Measurements from ENCODE around the gene EEF2. TPM values are rescaled to one million over a fixed set of nuclear protein-coding genes. Genes with fewer than 3 reads are reported as not detected.
"Not testable (repeated sequence)": the region's sequence is repeated elsewhere in the genome, so short reads cannot be mapped to it uniquely, and the experiment has no call there.

The EEF2 gene
- polyA plus RNA-seq, 1 donor, result 1,852 TPM

DNA sequence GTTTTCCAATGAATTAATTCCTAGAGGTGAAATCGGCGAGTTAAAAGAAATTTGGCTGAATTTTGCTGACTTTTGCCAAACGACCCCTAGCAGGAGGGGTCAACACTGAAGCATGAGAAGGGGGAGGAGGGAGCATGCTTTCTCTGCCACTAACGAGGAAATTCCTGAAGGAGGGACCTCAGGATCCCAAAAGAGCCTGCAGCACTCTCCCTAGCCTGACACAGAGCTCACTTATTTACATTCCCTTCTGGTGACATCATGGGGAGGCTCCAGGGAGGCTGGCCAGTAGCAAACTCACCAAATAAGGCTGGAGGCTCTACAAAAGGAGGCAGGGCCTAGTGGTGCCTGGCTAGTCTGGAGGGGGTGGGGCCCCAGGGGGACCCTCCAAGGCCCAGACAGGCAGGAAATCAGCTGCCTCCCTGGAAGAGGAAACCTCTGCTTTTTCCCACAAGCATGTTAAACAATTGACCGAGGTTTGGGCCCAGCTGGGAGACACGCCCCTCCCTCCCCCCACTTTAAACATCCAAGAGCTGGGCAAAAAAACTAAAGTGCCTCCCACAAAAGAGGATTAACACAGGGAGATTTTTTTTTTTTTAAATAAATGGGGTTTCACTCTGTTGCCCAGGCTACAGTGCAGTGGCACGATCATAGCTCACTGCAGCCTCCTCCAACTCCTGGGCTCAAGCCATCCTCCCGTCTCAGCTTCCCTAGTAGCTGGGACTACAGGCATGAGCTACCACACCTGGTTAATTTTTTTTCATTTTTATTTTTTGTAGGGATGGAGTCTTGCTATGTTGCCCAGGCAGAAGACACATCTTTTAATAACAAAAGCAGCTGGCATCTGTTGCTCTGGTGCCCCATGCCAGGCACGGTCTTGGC, 16.5 kb downstream of the EEF2 start:
- no peaks in the 10 kb centered on the region for H3K9me3 ChIP-seq (ENCODE audit: control insufficient read depth, low read depth, low read length)
- peak overlapping the region; percentile 100 for H3K4me3 ChIP-seq (ENCODE audit: low read length)
- peak; percentile 83 to 89 for DNase-seq
- H3K27ac ChIP-seq (ENCODE audit: low read length), result peak overlapping the region; percentile 93
- H3K36me3 ChIP-seq (ENCODE audit: control insufficient read depth, insufficient read depth, low read length), result peaks cover 43% of the 10 kb centered on the region
- no CpG with 5 or more reads among the region's 9 CpGs for WGBS (ENCODE audit: insufficient coverage, low lambda C conversion rate)
- no peaks in the 10 kb centered on the region for H3K27me3 ChIP-seq (ENCODE audit: control insufficient read depth, insufficient read depth, low read length)
- H3K4me1 ChIP-seq (ENCODE audit: control insufficient read depth, insufficient read depth, low read length), result peaks cover 39% of the 10 kb centered on the region

DNA sequence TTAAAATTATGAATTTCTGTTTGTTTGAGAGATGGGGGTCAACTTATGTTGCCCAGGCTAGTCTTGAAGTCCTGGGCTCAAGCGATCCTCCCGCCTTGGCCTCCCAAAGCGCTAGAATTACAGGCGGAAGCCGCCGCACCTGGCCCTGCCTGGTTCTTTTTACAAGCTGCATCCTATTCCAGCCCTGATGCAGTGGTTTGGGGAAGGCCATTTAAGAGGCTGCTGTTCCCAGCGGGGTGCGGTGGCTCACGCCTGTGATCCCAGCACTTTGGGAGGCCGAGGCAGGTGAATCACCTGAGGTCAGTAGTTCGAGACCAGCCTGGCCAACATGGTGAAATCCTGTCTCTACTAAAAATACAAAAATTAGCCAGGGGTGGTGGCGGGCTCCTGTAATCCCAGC, 17.3 kb downstream of the EEF2 start:
- H3K4me1 ChIP-seq (ENCODE audit: control insufficient read depth, insufficient read depth, low read length), result peaks cover 39% of the 10 kb centered on the region
- WGBS (ENCODE audit: insufficient coverage, low lambda C conversion rate), result no CpG with 5 or more reads among the region's 12 CpGs

DNA sequence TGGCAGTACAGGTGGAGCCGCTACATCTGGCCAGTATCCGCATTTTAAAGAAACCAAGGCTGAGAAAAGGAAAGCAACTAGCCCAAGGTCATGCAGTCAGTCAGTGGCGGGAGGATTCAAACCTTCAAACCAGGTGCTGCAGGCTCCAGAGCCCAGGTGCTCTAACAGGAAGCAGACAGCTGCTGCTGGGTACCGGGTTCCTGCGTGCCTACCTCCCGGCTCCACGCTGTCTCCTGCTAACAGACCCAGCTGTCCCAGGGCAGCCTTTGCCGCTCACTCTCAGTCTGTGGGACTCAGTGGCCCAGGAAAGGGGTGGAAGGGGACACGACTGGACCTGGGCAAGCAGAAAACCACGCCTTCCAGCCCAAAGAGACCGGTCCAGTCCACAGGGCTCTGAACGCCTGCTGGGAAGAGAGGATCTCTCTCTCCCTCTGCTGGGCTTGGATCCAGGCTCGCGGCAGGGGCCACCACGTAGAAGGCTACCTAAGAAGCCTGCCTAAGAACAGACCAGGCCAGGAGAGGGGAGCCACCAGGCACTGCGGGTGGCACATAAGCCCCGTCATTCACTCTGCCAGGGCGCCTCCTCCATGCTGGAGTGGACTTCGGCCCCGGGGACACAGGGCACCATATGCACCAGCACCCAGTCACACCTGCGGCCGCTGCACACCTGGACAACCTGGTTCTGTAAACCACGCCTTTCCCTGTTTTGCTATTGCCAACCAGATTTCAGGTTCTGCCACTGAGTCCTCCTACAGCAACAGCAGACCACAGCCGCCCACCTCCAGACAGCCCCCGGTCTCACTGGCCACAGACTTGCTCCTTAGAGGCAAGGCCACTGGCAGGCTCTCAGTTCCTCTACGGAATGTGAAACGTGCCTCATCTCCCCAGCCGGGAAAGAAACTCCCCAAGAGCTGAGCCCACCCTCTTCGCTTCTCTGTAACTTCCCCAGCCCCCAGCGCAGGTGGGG, 18.9 kb downstream of the EEF2 start:
- H3K9me3 ChIP-seq (ENCODE audit: control insufficient read depth, low read depth, low read length), result no peaks in the 10 kb centered on the region
- peaks cover 64% of the 10 kb centered on the region for H3K36me3 ChIP-seq (ENCODE audit: control insufficient read depth, insufficient read depth, low read length)
- WGBS (ENCODE audit: insufficient coverage, low lambda C conversion rate), result no CpG with 5 or more reads among the region's 30 CpGs
- DNase-seq, result peak; percentile 56 to 80
- no peak overlapping the region for H3K4me3 ChIP-seq (ENCODE audit: low read length)
- H3K27ac ChIP-seq (ENCODE audit: low read length), result peak overlapping the region; percentile 70
- no peaks in the 10 kb centered on the region for H3K27me3 ChIP-seq (ENCODE audit: control insufficient read depth, insufficient read depth, low read length)
- H3K4me1 ChIP-seq (ENCODE audit: control insufficient read depth, insufficient read depth, low read length), result peaks cover 39% of the 10 kb centered on the region

More for the DNA sequence above, 17.3 kb downstream of the EEF2 start:
- not testable (repeated sequence) for H3K27me3 ChIP-seq (ENCODE audit: control insufficient read depth, insufficient read depth, low read length); H3K9me3 ChIP-seq (ENCODE audit: control insufficient read depth, low read depth, low read length); H3K4me3 ChIP-seq (ENCODE audit: low read length); DNase-seq
- peak overlapping the region; percentile 93 for H3K27ac ChIP-seq (ENCODE audit: low read length)
- H3K36me3 ChIP-seq (ENCODE audit: control insufficient read depth, insufficient read depth, low read length), result peaks cover 51% of the 10 kb centered on the region

DNA sequence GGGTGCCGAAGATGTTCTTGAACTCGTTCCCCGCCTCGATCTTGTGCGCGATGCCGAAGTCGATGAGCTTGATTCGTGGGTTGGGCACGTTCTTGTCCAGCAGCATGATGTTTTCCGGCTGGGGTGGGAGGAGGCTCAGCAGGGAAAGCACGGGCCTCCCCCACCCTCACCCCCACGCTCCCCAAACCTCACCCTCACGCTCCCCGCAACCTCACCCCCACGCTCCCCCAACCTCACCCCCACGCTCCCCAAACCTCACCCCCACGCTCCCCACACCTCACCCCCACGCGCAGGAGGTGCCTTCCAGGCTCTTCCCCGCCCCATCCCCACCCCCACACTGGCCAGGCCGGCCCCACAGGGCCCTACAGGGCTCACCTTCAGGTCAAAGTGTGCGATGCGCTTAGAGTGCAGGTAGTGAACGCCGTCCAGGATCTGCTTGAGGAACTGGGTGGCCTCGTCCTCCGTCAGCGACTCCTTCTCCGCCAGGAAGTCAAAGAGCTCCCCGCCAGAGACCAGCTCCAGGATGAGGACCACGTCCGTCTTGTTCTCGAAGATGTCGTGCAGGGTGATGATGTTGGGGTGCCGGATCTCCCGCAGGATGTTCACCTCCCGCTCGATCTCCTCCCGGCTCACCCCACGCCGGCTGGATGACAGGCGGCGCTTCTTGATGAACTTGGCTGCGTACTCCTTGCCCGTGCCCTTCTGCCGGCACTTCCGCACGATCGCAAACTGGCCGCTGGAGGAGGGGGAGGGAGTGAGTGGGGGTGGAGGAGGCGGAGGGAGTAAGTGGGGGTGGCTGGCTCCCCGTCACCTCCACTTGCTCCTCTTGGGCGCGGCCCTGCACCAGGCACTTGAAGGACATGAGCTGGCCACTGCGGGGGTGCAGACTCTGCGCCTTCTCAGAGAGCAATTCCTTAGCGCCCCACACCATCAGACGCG, 20.7 kb downstream of the EEF2 start:
- no peak for DNase-seq
- peaks cover 32% of the 10 kb centered on the region for H3K4me1 ChIP-seq (ENCODE audit: control insufficient read depth, insufficient read depth, low read length)
- H3K36me3 ChIP-seq (ENCODE audit: control insufficient read depth, insufficient read depth, low read length), result peaks cover 82% of the 10 kb centered on the region
- H3K27ac ChIP-seq (ENCODE audit: low read length), result no peak overlapping the region
- H3K9me3 ChIP-seq (ENCODE audit: control insufficient read depth, low read depth, low read length), result peaks cover 2% of the 10 kb centered on the region
- WGBS (ENCODE audit: insufficient coverage, low lambda C conversion rate), result 80% methylated on average over 1 of the region's 60 CpGs
- H3K27me3 ChIP-seq (ENCODE audit: control insufficient read depth, insufficient read depth, low read length), result no peaks in the 10 kb centered on the region
- H3K4me3 ChIP-seq (ENCODE audit: low read length), result no peak overlapping the region

DNA sequence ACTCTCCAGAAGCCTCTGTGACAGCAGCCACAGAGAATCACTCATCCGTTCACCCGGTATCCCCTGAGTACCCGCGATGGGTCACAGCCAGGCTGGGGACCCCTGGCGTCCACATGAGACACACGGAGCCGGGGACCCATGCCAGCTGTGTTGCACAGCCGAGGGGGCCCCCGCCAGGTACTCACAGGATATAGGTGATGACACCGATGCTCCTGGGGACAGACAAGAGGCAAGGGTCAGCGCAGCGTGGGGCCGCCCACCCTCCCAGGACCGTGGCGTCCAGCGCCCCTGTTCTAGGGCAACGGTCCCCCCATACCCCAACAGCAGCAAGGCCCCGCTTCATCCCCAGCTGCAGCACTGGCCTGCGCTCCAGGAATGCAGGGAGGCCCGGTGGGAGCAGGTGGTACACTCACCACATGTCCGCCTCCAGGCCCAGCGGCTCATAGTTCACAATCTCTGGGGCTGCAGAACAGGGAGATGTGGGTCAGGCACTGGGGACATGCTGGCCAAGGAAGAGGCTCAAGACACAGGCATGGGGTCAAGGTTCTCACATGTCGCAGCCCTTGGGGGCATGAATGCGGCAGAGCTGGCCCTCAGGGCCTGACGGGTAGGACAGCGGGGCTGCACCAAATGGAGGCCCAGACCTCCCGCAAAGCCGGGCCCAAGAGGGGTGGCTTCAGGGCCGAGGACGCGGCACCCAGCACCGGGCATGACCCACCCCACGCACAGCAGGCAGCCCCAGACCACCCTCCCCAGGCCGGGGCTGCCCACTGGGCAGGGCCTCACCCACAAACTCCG, 21.6 kb downstream of the EEF2 start:
- no CpG with 5 or more reads among the region's 35 CpGs for WGBS (ENCODE audit: insufficient coverage, low lambda C conversion rate)
- Histone ChIP-seq H3K9me3 (ENCODE audit: control insufficient read depth, low read depth, low read length) (peaks cover 7% of the 10 kb centered on the region), H3K27me3 (ENCODE audit: control insufficient read depth, insufficient read depth, low read length) (no peaks in the 10 kb centered on the region), H3K36me3 (ENCODE audit: control insufficient read depth, insufficient read depth, low read length) (peaks cover 81% of the 10 kb centered on the region), H3K27ac (ENCODE audit: low read length) (no peak overlapping the region), H3K4me1 (ENCODE audit: control insufficient read depth, insufficient read depth, low read length) (peaks cover 23% of the 10 kb centered on the region), H3K4me3 (ENCODE audit: low read length) (no peak overlapping the region)
- DNase-seq, result no peak

DNA sequence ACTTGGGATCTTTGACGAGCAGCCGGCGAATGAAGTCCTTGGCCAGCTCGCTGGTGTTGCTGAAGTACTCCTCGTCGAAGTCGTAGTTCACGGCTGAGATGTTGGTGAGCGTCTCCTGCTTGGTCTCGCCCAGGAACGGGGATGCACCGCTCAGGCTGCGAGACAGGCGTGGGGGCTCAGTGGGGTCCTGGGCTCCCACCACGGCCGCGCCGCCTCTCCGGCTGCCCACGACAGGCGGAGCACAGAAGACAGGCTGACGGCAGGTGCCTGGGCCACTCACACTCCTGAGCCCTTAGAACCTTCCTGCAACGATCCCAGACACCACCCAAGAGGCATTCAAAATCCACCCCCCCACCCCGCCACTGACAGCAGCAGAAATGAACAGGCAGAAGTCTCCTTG, 24.3 kb downstream of the EEF2 start:
- no peak for DNase-seq
- Histone ChIP-seq H3K4me3 (ENCODE audit: low read length) (no peak overlapping the region), H3K27me3 (ENCODE audit: control insufficient read depth, insufficient read depth, low read length) (no peaks in the 10 kb centered on the region), H3K9me3 (ENCODE audit: control insufficient read depth, low read depth, low read length) (peaks cover 11% of the 10 kb centered on the region), H3K27ac (ENCODE audit: low read length) (no peak overlapping the region), H3K4me1 (ENCODE audit: control insufficient read depth, insufficient read depth, low read length) (peaks cover 4% of the 10 kb centered on the region), H3K36me3 (ENCODE audit: control insufficient read depth, insufficient read depth, low read length) (peaks cover 79% of the 10 kb centered on the region)
- WGBS (ENCODE audit: insufficient coverage, low lambda C conversion rate), result no CpG with 5 or more reads among the region's 24 CpGs

DNA sequence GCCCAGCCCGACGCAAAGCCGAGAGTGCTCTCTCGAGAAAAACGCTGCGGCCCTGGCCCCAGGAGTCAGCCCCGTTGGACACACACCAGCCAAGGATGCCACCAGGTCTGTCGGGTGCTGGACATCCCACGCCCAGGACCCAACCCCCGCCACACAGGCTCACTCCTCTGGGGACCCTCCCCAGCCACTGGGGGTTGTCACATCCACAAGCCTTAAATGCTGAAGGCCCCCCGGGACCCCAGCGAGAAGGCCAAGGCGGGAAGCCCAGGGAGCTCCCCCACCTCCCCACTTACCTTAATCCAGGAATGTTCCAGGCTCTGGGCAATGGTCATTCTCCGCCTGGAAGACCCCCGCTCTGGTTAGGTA, 25.5 kb downstream of the EEF2 start:
- H3K9me3 ChIP-seq (ENCODE audit: control insufficient read depth, low read depth, low read length), result peaks cover 11% of the 10 kb centered on the region
- H3K36me3 ChIP-seq (ENCODE audit: control insufficient read depth, insufficient read depth, low read length), result peaks cover 74% of the 10 kb centered on the region
- H3K4me1 ChIP-seq (ENCODE audit: control insufficient read depth, insufficient read depth, low read length), result no peaks in the 10 kb centered on the region
- no peak overlapping the region for H3K4me3 ChIP-seq (ENCODE audit: low read length)
- H3K27ac ChIP-seq (ENCODE audit: low read length), result no peak overlapping the region
- no CpG with 5 or more reads among the region's 15 CpGs for WGBS (ENCODE audit: insufficient coverage, low lambda C conversion rate)
- no peak for DNase-seq
- H3K27me3 ChIP-seq (ENCODE audit: control insufficient read depth, insufficient read depth, low read length), result no peaks in the 10 kb centered on the region

DNA sequence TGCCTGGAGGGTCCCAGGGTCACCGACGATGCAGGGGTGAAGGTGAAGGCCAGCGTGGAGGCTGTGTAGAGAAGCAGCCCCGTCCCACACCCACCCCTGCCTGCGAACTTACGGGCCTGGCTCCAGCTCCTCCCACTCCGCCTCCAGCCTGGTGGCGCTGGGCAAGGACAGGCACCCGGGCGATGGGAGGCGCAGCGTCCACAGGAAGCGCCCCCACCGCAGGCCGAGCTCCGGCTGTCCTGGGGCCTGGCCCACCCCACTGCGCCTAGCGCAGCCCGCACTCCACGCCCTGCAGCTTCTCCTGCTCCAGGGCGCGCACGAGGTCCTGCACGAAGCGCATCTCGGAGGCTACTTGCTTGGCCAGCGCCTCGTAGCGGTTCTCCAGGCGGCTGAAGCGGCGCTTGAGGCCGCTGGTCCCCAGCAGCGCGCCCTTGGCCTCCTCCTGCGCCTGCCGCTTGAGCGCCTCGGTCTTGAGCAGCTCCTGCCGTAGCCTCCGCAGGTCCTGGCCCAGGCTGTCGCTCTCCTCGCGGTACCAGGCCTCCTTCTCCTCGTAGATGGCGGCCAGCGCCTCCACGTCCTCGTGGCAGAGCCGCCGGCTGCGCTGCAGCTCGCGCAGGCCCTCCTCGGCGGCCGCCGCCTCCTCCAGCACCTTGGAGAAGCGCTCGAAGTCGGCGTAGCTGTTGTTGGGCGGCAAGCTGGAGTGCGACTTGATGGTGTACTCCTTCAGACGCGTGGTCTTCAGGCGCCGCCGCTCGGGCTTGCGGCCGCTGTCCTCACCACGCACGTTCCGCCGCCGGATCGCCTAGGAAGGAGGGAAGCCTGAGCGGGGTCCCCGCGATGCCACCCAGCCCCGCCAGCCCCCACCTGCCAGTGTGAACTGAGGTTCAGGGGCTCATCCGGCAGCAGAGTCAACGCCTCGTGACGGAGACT, 26.2 kb downstream of the EEF2 start:
- DNase-seq, result no peak
- no peaks in the 10 kb centered on the region for H3K27me3 ChIP-seq (ENCODE audit: control insufficient read depth, insufficient read depth, low read length)
- no peaks in the 10 kb centered on the region for H3K4me1 ChIP-seq (ENCODE audit: control insufficient read depth, insufficient read depth, low read length)
- H3K4me3 ChIP-seq (ENCODE audit: low read length), result no peak overlapping the region
- no peak overlapping the region for H3K27ac ChIP-seq (ENCODE audit: low read length)
- WGBS (ENCODE audit: insufficient coverage, low lambda C conversion rate), result no CpG with 5 or more reads among the region's 86 CpGs
- H3K36me3 ChIP-seq (ENCODE audit: control insufficient read depth, insufficient read depth, low read length), result peaks cover 69% of the 10 kb centered on the region
- peaks cover 11% of the 10 kb centered on the region for H3K9me3 ChIP-seq (ENCODE audit: control insufficient read depth, low read depth, low read length)

Measured in large intestine (tissue), 3 donors.